GM19463 (cell line): ENCODE results near the gene STOML1.

Experiments used
- ATAC-seq: cut with Tn5 transposase; IDR thresholded peaks from one replicate; pipeline ENCODE4 v1.9.1; 2021; ENCODE audit warnings: mild to moderate bottlenecking, moderate library complexity; ENCODE audit not compliant: unreplicated experiment

The STOML1 gene, protein sequence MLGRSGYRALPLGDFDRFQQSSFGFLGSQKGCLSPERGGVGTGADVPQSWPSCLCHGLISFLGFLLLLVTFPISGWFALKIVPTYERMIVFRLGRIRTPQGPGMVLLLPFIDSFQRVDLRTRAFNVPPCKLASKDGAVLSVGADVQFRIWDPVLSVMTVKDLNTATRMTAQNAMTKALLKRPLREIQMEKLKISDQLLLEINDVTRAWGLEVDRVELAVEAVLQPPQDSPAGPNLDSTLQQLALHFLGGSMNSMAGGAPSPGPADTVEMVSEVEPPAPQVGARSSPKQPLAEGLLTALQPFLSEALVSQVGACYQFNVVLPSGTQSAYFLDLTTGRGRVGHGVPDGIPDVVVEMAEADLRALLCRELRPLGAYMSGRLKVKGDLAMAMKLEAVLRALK

DNA sequence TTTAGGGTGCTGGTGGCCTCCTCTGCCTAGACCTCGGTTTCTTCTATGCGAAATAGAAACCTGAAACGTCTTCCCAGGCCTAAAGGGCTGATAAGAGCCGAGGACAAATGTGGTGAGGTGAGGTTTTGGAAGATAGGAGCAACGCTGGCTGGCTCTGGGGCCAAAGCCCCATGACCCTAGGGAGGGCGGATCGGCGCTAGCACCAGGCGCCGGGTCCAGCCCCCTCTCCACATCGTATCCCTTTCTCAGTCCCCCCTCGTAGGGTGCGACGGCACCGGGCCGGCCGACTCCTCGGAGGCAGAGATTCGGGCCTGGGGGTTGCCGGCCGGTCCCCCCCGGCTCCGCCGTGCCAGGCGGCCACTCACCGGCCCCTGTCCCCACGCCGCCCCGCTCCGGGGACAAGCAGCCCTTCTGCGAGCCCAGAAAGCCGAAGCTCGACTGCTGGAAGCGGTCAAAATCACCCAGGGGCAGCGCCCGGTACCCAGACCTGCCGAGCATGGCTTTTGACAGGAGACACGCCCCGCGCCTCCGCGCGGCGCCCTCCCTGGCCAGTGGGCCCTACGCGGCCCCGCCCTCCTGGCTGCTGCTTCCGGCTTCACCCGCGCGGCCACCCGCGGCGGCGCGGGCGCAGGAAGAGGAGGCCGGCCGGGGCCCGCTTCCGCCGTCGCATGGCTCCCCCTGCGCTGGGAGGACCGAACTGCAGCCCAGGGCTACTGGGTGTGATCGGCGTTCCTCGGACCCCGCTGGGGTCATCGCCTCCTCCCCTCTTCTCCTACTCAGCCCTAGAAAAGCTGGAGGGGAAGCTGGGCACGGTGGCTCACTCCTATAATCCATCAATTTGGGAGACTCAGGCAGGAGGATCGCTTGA, at the start of gene STOML1:
Gene STOML1 (minus strand): TSS at position 570 of the 868 bp plus-strand sequence. CDS start 72 bp downstream, at position 498.
- peak; percentile 75 for ATAC-seq

GRCh38 chr15:74041311-74041756, 49.2 kb upstream of the STOML1 start:
- no peak for ATAC-seq

DNA sequence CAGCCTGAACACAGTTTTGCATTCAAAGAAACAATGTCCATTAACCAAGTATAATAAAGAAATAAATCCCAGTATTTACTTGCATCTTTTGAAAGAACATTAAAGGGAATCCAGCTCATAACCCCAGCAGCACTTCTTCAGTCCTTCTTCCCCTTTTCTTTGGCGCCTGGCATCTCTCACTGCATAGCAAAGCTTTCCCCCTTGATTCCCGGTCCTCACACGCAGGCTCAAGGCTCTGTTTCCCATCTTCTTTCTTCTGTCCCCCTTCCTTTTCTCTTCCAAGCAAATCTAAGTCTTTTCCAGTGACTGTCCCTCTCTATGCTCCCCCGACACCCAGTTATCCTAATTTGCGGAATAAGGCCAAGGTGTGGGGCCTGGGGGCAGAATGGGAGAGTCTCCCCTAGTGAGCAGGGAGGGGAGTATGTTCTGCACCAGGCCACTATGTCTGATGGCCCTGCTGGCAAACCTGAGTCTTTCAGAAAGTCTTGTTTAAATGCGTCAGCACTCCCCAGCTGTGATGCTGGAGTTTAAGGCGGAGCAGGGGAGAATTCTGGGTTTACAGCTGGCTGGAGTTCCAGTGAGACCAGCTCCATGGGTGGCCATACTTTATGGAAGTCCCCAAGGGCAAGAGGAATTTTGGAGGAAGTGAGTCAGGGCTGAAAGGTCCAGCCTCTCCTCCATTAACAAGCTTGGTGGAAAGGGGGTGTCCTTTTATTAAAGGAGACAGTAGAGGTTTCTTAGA, 48.2 kb upstream of the STOML1 start:
- no peak for ATAC-seq

- no peak for ATAC-seq
Measured at GRCh38 chr15:74039656-74040010, 47.5 kb upstream of the STOML1 start.

- no peak for ATAC-seq
Measured at GRCh38 chr15:74038707-74039655, 46.9 kb upstream of the STOML1 start.

GRCh38 chr15:74037171-74038117, 45.3 kb upstream of the STOML1 start:
- ATAC-seq = no peak

GRCh38 chr15:74036271-74037170, 44.4 kb upstream of the STOML1 start:
- no peak for ATAC-seq

- no peak for ATAC-seq
Measured at GRCh38 chr15:74035121-74036017, 43.3 kb upstream of the STOML1 start.

GRCh38 chr15:74034206-74034755, 42.2 kb upstream of the STOML1 start:
- ATAC-seq = no peak

GRCh38 chr15:74032606-74033561, 40.8 kb upstream of the STOML1 start:
- ATAC-seq = no peak

DNA sequence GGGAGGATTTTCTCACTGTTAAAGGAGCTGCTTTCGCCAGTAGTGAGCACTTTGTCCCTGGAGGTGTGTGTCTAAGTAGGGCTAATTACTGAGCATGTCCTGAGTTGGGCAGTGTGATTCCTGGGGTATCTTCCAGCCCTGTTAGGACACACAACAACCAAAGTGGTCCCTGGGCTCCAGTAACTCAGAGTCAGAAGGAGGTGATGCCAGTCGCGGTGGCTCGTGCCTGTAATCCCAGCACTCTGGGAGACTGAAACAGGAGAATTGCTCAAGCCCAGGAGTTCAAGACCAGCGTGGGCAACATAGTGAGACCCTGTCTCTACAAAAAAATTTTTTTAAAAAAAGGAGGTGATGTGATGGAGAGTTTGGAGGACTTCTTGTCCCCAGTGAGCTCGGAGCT, 40.0 kb upstream of the STOML1 start:
- no peak for ATAC-seq

DNA sequence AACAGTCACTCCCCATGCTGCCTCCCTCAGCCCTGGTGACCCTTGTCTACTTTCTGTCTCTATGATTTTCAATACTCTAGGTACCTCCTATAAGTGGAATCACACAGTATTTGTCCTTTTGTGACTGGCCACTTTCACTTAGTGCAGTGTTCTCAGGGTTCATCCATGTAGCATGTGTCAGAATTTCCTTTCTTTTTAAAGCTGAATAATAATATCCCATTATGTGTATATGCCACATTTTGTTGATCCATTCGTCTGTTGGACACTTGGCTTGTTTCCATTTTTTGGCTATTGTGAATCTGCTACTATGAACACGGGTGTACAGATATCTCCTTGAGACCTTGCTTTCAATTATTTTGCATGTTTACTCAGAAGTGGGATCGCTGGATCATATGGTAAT, 36.6 kb upstream of the STOML1 start:
- ATAC-seq = no peak

DNA sequence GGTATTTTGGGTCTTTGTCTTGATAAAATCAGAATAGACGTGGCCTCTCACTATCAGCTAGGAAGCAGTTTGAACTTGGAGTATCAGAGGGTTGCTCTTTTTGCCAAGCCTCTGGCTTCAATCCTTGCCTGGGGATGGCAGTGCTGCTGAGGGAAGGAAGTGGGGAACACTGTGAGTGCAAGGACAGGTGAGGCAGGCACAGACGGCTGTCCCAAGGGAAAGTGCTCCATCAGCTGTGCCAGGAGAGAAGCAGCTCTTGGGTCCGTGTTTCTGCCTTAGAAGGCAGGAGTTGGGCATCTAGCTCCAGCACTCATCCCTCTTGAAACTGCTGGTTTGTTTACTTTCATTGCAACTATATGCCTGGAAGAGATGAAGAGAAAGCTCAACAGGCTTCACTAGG, 35.6 kb upstream of the STOML1 start:
- no peak for ATAC-seq

DNA sequence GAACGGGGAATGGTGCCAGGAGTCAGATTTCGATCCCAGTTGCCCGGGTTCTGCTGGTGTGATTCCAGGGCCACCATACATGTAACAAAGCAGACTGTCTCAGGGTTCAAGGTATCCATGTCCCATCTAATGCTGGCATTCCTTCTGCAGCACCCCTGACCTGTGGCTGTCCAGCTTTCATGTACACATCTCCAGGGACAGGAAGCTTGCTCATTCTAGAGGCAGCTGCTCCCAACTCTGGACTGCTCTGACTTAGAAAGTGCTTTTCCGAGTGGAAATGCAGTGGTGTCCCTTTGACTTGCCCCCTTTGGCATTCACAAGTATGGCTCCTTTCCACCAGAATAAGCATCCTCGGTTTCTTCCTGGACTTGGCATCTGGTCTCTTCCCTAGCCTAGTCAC, 33.3 kb upstream of the STOML1 start:
- ATAC-seq = no peak

DNA sequence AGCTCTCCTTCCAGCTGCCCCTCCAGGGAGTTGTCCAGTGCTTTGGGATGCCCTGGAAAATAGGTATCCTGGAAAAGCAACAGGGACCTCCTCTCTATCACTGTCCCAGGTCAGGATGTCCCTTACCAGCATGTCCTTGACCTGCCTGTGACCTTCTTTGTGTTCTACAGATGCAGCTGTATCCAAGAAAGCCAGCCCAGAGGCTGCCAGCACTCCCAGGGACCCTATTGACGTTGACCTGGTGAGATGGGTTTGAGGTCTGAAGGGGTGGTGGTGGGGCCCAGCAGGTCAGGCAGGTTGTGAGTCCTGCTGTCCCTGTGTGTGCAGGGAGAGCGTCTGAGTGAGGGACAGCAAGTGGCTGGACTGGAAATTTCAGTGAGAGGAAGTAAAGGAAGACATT, 32.6 kb upstream of the STOML1 start:
- ATAC-seq = no peak
